ENCODE results near the gene CAMK1. TPM values are rescaled to one million over a fixed set of nuclear protein-coding genes. Genes with fewer than 3 reads are reported as not detected.
"Not testable (repeated sequence)": the region's sequence is repeated elsewhere in the genome, so short reads cannot be mapped to it uniquely, and the experiment has no call there.

The CAMK1 gene
- total RNA-seq, 1 experiment from 2014 or later = 10.6 TPM

DNA sequence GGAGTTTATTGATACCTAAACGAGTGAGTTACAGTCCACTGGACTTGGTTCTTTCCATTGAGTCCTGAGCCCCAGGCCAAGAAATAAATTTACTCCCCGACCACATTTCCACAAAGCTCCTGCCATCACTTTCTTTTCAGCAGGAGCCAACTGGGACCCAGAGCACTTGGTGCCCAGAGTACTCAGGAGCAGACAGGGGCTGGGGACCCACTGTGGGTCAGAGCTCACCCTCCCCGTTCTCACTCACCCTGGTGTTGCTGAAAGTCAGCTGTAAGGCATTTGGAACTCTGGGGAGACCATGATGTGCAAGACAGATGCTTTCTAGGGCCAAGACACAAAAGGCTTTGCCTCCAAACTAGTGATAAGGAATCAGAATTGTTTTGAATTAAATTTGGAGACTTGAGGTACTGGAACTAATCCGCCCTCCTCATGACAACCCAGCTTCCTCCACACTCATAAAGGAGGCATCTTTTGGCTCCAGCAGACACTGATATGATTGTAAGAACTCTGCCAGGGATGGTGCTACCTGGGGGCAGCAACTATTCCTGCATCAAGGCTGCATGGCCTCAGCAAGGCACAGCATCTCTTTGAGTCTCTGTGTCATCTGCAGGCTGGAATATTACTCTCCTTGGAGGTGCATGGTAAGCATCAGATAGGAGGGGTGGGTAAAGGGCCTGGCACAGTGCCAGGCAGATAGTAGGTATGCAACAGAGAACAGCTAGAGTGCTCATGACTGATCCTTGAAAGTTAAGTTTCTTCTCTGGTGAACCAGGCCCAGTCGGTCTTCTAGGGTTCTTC, 7.3 kb upstream of the CAMK1 start:
- DNase-seq (ENCODE audit: low read depth) = no peak

DNA sequence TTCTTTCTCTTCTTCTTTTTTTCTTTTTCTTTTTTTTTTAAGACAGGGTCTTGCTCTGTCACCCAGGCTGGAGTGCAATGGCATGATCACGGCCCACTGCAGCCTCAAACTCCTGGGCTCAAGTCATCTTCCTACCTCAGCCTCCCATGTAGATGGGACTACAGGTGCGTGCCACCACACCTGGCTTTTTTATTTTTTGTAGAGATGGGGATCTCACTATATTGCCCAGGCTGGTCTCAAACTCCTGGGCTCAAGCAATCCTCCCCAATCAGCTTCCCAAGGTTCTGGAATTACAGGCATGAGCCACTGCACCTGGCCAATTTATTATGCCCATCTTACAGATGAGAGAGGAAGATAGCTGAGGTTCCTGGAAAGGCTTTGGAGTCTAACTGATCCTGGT, 1.3 kb upstream of the CAMK1 start:
- not testable (repeated sequence) for DNase-seq (ENCODE audit: low read depth)

DNA sequence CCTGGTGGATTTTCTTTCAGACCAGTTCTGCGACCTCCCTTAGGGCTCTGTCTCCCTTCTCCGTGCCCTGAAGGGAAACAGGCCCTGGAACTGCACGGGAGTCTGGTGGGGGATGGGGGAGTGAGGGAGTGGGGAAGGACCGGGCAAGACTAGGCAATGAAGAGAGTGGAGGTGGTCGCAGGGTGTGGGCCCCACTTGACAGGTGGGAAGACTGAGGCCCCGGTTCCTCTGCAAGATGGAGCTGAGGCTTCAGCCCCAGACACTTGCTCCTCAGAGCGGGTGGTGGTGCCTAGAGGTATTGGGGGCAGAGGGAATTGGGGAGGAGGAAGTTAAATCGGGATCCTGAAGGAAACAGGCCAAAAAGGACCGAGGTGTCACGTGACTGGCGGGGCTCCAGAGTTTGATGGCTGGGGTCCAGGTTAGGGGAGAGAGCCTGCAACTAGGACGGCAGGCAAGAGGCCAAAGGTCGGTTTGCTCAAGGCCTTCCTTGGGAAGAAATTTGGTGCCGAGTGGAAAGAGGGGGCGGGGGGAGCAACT, 597 bp upstream of the CAMK1 start:
- no peak for DNase-seq (ENCODE audit: low read depth)

DNA sequence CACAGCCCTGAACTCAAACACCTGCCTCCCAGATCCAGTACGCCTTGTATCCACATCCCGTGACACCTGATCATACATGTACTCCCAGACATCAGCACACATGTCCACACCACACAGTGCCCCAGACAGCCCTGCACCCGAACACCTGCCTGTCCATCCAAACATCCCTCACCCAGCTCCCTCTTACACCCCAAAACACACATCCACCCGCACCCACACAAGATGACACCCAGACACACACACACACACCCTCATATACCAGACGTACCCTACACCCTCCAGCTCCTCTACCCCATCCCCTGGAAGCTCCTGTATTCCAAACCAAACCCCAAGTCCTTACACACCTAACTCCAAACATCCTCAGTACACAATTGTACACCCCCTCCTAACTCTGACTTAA, 735 bp downstream of the CAMK1 start:
- no peak for DNase-seq (ENCODE audit: low read depth)

DNA sequence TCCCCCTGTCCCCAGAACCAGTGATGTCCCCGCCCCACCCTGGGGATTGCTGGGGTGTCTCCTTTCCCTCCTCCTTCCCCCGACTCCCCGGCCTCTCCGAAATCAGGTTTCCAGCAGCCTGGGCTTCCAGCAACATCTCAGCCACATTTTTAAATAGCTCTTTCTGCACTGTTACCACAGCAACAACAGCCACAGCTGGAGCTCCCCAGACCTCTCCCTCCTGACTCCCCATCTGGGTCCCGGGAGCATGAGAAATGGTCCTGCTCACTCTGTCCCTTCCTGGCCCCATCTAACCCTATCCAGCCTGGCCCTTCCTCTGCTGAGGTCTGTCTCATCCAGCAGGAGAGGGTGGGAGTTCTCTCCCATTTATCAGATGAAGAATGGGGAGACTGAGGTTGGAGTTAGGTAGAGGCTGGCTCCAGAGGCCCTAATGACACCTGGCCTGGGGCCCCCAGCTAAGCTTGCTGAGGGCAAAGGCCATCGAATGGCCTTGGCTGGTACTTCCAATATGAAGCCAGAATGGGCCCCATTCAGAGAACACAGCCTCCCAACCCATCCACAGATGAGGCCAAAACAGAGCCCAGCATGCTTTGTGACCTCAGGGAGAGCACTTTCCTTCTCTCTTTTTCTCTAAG, 1.5 kb downstream of the CAMK1 start:
- DNase-seq (ENCODE audit: low read depth) = no peak

DNA sequence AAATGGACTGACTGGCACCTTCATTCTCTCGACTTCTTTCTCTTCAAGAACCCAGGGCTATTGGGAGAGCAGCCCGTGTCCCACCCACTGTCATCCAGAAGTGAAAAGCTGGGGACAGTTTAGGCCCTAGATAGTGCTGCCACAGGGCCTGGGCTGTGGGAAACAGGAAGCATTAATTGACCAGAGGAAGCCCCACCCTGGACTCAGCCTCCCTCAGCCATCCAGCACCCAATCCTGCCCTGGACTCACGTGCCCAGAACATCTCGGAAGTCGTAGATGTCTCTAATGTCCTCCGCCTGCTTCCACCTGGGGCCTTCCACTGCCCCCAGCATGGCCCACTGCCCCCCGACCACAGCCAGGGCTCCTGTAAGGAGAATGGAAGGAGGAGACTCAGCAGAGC, 2.3 kb downstream of the CAMK1 start:
- DNase-seq (ENCODE audit: low read depth) = no peak

DNA sequence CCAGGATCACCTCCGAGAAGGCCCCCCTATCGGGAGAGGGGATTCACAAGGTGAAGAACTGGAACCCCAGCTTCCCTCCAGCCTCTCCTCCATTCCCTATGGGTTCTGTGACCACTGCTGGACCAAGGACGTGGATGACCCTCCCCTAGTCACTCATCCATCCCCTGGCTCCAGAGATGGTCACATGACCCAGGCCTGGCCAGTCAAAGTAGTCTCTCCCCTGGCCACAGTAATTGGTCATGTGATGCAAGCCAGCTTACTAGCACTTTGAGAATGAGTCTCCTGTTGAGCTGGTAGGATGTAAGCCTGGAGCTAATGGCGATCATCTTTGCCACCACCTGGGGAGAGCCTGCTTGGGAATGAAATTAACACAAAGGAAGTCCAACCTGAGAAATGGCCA, 3.9 kb downstream of the CAMK1 start:
- no peak for DNase-seq (ENCODE audit: low read depth)

DNA sequence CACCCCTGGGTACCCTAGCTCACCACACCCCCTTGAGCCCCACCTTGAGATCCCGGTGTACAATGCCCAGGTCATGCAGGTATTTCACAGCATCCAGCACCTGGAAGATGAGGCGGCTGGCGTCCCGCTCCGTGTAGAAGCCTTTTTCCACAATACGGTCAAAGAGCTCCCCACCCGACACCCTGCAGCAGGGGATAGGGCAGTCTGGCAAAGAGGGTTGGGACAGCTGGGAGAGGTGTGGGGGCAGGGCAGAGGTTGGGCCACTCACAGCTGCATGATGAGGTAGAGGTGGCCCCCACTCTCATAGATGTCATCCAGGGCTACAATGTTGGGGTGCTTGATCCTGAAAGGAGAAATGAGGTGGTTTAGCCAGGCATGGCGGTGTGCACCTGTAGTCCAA, 6.9 kb downstream of the CAMK1 start:
- DNase-seq (ENCODE audit: low read depth) = no peak

DNA sequence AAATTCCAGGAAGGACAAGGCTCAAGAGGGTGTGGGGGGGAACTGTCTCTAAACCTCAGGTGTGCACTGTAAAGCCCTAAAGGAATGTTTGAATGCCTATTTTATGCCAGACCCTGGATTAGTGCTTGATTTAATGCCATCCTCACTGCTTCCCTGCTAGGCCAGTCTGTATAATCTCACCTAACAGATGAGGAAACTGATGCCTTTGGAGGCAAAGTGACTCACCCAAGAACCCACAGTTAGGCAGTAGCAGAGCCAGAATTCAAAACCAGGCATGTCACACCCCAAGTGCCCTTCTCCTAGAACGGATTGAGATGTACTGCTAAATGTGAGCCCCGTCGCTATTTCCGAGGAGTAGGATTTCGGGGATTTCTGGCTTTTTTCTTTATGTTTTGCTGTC, 7.8 kb downstream of the CAMK1 start:
- no peak for DNase-seq (ENCODE audit: low read depth)

DNA sequence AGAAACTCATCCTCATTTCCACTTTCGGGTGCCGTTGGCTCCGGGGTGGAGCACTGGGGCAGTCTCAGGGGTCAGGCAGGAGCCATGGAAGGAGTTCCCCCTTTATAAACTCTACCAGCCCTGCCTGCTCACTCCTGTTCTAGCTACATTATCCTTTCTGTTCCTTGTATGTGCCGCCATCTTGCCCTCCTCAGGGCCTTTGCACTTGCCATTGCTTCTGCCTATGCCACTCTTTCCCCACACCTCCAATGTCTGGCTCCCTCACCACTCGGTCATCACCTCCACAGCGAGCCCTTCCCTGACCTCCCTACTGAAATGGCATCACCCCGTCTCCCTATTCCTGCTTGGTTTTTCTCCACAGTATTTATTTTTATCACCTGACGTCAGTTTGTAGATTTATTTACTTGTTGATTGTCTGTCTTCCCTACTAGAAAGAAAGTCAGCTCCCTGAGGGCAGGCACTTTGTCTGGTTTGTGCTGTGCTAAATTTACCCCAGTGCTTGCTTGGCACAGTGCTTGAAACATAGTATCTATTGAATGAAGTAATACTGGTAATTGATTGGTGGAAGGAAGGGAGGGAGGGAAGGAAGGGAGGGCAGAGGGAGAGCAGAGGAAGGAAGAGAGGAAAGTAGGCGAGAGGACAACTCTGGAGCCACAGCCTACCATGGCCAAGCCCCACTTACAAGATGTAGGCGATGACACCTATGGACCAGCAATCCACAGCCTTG, 8.8 kb downstream of the CAMK1 start:
- DNase-seq (ENCODE audit: low read depth) = no peak

DNA sequence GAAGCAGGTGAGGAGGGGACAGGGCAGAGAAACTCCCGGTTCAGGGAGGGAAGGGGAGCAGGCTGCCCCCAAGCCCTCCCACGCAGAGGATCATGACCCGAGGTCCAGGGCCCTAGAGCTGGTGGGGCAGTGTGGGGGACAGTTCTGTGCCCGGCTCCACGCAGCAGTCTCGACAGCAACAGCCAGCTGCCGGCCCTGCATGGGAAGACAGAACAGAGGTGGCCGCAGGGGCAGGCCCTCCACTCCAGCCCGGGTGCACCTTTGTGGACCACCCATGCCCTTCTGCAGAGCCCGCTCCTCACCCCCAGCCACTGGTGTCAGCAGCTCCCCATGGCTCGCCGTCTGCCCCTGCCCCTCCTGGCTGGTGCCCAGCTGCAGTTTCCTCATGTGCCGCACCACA, 12.3 kb downstream of the CAMK1 start:
- DNase-seq (ENCODE audit: low read depth) = no peak

DNA sequence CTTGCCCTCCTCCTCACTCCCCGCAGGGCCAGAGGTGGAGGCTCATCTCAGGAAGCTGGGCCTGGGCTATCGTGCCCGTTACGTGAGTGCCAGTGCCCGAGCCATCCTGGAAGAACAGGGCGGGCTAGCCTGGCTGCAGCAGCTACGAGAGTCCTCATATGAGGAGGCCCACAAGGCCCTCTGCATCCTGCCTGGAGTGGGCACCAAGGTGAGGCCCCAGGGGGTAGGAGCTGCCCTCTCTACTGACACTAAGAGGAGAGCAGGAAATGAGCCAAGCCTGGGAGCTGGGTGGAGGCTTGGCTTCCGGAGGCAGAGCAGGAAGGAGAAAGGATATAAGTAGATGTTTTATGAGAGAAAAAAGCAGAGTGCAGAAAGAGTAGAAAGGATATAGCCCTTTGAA, 15.1 kb downstream of the CAMK1 start:
- DNase-seq (ENCODE audit: low read depth) = no peak

DNA sequence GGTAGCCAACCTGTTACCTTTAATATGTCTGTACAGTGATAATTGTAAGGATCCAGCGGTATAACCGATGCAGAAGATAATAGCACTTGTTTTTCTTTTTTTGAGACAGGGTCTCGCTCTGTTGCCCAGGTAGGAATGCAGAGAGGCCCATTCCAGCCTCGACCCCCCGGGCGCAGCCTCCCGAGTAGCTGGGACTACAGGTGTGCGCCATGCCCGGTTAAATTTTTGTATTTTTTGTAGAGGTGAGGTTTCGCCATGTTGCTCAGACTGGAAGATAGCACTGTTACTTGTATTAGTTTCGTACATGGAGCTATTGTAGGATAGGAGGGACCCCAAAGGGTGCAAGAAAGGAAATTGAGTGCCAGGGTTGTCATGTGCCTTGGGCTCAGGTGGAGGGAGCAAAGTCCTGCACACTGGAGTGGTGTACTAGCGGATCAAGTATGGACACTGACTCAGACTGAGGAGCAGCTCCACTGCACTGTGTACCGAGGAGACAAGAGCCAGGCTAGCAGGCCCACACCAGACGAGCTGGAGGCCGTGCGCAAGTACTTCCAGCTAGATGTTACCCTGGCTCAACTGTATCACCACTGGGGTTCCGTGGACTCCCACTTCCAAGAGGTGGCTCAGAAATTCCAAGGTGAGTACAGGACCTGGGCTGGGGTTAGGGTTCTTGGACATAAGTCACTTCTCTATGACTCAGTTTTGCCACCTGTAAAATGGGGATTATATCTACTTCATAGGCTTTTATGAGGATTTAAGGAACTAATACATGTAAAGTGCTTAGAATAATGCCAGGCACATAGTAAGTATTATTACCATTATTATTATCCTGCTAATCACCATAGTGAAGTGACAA, 19.0 kb downstream of the CAMK1 start:
- DNase-seq (ENCODE audit: low read depth) = peak; percentile 22

DNA sequence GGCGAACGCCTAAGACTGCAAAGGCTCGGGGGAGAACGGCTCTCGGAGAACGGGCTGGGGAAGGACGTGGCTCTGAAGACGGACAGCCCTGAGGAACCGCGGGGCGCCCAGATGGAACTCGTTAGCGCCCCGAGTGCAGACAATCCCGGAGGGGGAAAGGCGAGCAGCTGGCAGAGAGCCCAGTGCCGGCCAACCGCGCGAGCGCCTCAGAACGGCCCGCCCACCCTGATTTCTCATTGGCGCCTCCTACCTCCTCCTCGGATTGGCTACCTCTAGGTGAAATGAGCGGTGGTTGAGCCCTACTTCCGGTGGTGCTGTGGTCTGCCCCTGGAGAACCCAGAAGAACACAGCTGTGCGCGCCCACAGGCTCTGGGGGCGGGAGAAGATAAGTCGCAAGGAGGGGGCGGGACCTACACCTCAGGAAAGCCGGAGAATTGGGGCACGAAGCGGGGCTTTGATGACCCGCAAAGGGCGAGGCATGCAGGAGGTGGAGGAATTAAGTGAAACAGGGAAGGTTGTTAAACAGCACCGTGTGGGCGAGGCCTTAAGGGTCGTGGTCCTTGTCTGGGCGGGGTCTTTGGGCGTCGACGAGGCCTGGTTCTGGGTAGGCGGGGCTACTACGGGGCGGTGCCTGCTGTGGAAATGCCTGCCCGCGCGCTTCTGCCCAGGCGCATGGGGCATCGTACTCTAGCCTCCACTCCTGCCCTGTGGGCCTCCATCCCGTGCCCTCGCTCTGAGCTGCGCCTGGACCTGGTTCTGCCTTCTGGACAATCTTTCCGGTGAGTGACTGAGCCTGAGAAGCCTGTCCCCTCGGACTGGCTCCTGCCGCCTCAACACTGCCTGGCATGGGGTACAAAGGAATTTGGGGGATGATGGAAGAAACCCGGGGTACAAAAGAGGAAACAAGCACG, 19.8 kb downstream of the CAMK1 start, which contains the start of gene OGG1:
Gene OGG1 (plus strand): TSS at position 308 of the 911 bp plus-strand sequence. CDS start 335 bp downstream, at position 643.
- DNase-seq (ENCODE audit: low read depth) = peak; percentile 97

DNA sequence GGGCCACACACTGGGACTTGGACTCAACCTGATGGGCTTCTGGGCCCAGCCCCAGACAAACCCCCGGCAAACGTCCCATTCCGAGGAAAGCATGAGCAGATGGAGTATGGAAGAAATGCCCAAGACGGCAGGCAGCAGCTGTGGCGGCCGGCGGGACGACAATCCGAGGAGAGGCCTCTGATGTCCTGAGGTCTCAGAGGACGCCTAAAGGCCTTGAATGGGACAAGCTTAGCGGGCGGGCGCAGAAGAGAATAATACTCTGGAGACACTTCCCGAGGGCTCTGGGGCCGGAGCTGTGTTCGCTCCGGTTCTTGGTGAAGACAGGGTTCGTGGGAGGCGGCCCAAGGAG, 20.5 kb downstream of the CAMK1 start:
- DNase-seq (ENCODE audit: low read depth) = no peak

DNA sequence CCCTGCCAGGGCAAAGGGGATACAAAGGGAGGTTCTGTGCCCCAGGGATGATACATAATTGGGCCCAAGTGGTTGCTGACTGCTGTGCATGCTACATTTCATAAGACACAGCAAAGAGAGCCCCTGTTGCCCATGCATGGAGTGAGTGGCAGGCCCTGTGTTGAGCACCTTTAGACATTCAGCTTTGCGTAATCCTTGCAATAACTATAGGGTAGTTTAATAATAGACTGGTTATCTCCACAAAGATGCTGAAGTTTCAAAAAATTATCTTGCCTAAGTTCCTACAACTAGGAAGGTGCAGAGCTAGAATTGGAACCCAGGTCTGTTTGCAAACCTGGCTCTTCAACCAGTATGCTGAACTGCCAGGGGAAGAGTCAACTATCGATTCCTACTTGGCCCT, 21.7 kb downstream of the CAMK1 start:
- DNase-seq (ENCODE audit: low read depth) = no peak

DNA sequence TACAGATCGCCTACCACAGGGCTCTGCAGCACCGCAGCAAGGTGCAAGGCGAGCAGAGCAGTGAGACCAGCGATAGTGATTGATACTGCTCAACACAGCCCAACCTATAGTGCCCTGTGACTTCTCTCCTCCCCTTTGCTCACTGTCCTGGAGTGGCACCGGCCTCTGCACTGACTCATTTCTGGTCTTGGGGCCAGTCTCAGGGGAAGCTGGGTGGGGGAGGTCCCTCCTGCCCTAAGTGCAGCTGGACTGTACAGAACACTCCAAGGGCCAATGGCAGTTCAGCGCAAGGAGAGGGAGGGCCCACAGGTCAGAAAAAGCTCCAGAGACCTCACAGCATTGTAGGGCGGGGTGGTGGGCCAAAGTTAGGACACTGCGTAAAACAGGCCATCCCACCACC, 22.5 kb downstream of the CAMK1 start:
- DNase-seq (ENCODE audit: low read depth) = peak; percentile 60

DNA sequence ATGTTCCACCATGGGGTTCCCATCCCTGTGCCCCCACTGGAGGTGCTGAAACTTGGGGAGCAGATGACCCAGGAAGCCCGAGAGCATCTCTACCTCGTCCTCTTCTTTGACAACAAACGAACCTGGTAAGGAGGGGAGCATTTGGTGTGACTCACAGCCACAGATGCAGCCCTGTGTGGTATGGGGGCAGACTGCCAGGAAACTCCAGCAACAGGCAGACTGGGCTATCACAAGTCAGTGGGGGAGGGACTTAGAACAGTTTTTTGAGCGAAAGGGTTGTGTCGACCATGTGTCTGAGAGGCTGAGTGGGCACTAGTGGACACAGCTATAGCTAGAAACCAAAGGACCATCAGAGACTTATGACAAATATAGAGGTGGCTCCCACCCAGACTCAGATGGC, 23.4 kb downstream of the CAMK1 start:
- peak; percentile 69 for DNase-seq (ENCODE audit: low read depth)

DNA sequence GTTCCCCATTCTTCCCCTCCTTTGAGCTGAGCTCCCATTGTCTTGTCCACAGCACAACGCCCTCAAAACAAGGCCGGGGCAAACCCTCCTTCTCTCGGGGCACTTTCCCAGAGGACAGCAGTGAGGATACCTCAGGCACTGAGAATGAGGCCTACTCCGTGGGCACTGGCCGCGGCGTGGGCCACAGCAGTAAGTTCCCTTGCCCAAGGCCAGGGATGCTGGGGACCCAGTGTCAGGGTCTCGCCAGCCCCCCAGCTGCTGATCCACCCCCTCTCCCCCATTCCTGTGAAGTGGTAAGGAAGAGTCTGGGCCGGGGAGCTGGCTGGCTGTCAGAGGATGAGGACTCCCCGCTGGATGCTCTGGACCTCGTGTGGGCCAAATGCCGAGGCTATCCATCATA, 24.2 kb downstream of the CAMK1 start:
- DNase-seq (ENCODE audit: low read depth) = no peak

DNA sequence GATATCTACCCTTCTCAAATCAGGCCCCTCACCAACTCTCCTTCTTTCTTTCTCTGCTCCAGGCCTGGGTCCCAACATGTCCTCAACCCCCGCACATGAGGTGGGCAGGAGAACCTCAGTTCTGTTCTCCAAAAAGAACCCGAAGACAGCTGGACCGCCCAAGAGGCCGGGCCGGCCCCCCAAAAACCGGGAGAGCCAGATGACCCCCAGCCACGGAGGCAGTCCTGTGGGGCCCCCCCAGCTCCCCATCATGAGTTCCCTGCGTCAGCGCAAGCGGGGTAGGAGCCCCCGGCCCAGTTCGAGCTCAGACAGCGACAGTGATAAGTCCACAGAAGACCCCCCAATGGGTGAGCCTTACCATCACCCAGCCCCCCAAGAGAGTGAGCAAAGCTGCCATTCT, 25.6 kb downstream of the CAMK1 start:
- DNase-seq (ENCODE audit: low read depth) = no peak

DNA sequence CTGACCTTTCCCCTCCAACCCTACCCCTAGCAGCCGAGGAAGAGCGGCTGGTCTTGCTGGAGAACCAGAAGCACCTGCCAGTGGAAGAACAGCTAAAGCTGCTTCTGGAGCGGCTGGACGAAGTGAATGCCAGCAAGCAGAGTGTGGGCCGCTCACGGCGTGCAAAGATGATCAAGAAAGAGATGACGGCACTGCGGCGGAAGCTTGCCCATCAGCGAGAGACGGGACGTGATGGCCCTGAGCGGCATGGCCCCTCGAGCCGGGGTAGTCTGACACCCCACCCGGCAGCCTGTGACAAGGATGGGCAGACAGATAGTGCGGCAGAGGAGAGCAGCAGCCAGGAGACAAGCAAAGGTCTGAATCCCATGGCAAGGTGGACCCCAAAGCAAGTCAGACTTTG, 26.2 kb downstream of the CAMK1 start:
- DNase-seq (ENCODE audit: low read depth) = no peak
